Activated naive CD8-positive, alpha-beta T cell (primary cell): ENCODE results near the gene LBR.
A peak's percentile ranks its signal among the peaks of the same experiment; 100 is the strongest.

Experiments
- H3K27ac Mint-ChIP-seq: one replicate; pipeline ENCODE4 v1.8.0; 2021; ENCODE audit warnings: mixed read lengths
- H3K27me3 Mint-ChIP-seq: one replicate; pipeline ENCODE4 v1.8.0; 2021; ENCODE audit warnings: mixed read lengths
- H3K36me3 Mint-ChIP-seq: one replicate; pipeline ENCODE4 v1.8.0; 2021; ENCODE audit warnings: mixed read lengths
- H3K4me1 Mint-ChIP-seq: one replicate; pipeline ENCODE4 v1.8.0; 2021; ENCODE audit warnings: low read depth, mixed read lengths
- H3K4me3 Mint-ChIP-seq: one replicate; pipeline ENCODE4 v1.8.0; 2021; ENCODE audit warnings: mild to moderate bottlenecking, mixed read lengths
- H3K9me3 Mint-ChIP-seq: one replicate; pipeline ENCODE4 v1.8.0; 2021; ENCODE audit warnings: low read depth, mixed read lengths

Gene LBR

DNA sequence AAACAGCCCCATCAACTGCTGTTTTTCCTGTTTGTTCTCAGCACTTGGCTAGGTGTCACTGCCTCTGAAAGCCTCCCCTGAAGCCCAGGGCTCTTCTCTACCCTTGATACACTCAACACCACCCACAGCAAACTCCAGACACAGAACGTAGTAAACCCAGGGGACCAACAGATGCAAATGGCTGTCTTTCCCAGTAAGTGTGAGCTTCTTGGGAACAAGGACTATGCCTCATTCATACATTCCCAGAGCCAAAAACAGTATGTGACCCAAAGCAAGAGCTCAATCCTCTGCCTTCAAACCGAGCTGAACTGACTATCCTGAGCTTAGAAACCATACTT lies 4.4 kb downstream of the LBR start:
- Mint-ChIP-seq H3K4me3 (peak overlapping the region; percentile 11), H3K36me3 (peaks cover 2% of the 10 kb centered on the region), H3K4me1 (peaks cover 61% of the 10 kb centered on the region), H3K9me3 (no peaks in the 10 kb centered on the region), H3K27me3 (no peaks in the 10 kb centered on the region), H3K27ac (peak overlapping the region; percentile 51)

GRCh38 chr1:225422795-225423517 lies 4.9 kb downstream of the LBR start:
- Mint-ChIP-seq H3K36me3 (peaks cover 4% of the 10 kb centered on the region), H3K27ac (peak overlapping the region; percentile 65), H3K4me1 (peaks cover 64% of the 10 kb centered on the region), H3K9me3 (no peaks in the 10 kb centered on the region), H3K27me3 (no peaks in the 10 kb centered on the region), H3K4me3 (peak overlapping the region; percentile 46)

DNA sequence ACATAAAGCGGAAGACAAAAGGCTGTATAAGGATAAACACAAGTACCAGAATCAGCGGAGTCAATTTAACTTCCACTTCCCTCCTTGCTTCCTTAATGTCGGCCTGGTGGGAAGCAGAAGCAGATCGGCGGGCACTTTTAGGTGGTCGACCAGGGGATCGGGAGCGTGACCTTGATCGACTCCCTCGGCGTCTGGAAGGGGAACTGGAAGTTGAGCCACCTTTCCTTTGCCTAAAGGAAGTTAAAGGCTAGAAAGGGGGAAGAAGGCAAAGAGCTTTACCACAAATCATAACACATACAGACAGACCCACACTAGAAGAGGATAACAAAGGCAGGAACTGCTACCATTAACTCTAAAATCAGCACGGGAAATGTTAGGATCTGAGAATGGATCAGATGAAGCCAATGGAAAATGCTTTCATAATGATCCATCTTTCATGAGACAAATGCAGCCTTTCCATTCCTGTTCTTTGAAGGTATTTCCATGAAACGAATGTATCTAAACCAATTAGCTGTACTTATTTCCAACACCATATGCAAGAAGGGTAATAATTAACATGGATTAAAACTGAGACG lies 5.7 kb downstream of the LBR start:
- H3K36me3 Mint-ChIP-seq, result peaks cover 6% of the 10 kb centered on the region
- no peaks in the 10 kb centered on the region for H3K27me3 Mint-ChIP-seq
- no peaks in the 10 kb centered on the region for H3K9me3 Mint-ChIP-seq
- peaks cover 66% of the 10 kb centered on the region for H3K4me1 Mint-ChIP-seq
- H3K4me3 Mint-ChIP-seq, result peak overlapping the region; percentile 41
- H3K27ac Mint-ChIP-seq, result peak overlapping the region; percentile 72

DNA sequence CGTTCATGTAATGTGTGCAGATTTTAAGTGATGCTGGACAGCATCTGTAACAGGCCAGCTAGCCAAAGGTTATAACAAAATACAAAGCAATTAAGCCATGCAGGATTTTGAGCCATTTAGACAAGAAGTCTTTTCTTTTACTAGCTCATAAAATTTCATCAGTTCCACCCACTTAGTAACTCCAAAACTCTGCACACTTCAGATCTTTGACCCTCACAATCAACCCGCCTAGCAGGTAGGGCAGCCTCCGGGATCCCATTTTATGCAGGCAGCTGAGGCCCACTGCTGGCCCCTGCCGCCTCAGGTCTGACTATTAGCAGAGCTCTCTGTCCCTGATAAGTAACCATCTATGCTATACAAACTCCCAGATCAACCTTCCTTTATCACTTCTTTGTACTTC lies 9.2 kb downstream of the LBR start:
- peak overlapping the region; percentile 2 for H3K27ac Mint-ChIP-seq

GRCh38 chr1:225418059-225418458 lies 9.8 kb downstream of the LBR start:
- Mint-ChIP-seq H3K9me3 (no peaks in the 10 kb centered on the region), H3K27me3 (no peaks in the 10 kb centered on the region), H3K27ac (peak overlapping the region; percentile 66), H3K4me3 (no peak overlapping the region), H3K36me3 (peaks cover 11% of the 10 kb centered on the region), H3K4me1 (peaks cover 38% of the 10 kb centered on the region)

More for the DNA sequence above, 9.2 kb downstream of the LBR start:
- H3K9me3 Mint-ChIP-seq, result no peaks in the 10 kb centered on the region
- H3K27me3 Mint-ChIP-seq, result no peaks in the 10 kb centered on the region
- no peak overlapping the region for H3K4me3 Mint-ChIP-seq
- H3K36me3 Mint-ChIP-seq, result peaks cover 11% of the 10 kb centered on the region
- H3K4me1 Mint-ChIP-seq, result peaks cover 43% of the 10 kb centered on the region

DNA sequence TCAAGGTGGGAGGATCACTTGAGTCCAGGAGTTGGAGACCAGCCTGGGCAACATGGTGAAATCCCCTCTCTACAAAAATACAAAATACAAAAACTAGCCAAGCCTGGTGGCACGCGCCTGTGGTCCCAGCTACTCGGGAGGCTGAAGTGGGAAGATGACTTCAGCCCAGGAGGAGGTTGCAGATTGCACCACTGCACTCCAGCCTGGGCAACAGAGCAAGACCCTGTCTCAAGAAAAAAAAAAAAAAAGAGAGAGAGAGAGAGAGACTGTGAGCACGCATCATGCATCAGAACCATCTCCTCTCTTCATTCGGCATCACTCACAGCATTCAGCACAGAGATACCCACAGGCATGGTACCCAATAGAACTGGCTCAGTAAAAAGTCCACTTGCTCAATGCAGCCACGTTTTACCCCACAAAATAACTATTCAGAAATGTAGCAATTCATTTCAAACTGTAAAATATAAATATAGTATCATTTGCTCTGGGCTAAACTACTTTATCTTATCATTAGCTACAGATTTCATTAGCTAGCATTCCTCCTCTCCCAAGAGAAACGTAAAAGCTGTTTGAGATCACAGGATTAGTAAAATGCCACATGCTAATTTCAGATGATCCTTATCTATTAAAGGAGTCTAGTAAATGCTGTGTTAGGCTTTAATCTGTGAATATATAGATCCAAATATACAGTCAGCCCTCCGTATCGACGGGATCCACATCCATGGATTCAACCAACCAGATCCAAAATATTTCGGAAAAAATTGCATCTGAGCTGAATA lies 11.7 kb downstream of the LBR start:
- Mint-ChIP-seq H3K9me3 (no peaks in the 10 kb centered on the region), H3K4me1 (peaks cover 23% of the 10 kb centered on the region), H3K27me3 (no peaks in the 10 kb centered on the region), H3K4me3 (no peak overlapping the region), H3K36me3 (peaks cover 11% of the 10 kb centered on the region), H3K27ac (no peak overlapping the region)

- Mint-ChIP-seq H3K9me3 (no peaks in the 10 kb centered on the region), H3K36me3 (peaks cover 12% of the 10 kb centered on the region), H3K4me1 (peaks cover 22% of the 10 kb centered on the region), H3K27me3 (no peaks in the 10 kb centered on the region), H3K4me3 (no peak overlapping the region), H3K27ac (peak overlapping the region; percentile 43)
These were observed 12.5 kb downstream of the LBR start for GRCh38 chr1:225415307-225415706.

- H3K4me1 Mint-ChIP-seq, result peaks cover 21% of the 10 kb centered on the region
- H3K27ac Mint-ChIP-seq, result no peak overlapping the region
These were observed 14.0 kb downstream of the LBR start for GRCh38 chr1:225413708-225414375.

DNA sequence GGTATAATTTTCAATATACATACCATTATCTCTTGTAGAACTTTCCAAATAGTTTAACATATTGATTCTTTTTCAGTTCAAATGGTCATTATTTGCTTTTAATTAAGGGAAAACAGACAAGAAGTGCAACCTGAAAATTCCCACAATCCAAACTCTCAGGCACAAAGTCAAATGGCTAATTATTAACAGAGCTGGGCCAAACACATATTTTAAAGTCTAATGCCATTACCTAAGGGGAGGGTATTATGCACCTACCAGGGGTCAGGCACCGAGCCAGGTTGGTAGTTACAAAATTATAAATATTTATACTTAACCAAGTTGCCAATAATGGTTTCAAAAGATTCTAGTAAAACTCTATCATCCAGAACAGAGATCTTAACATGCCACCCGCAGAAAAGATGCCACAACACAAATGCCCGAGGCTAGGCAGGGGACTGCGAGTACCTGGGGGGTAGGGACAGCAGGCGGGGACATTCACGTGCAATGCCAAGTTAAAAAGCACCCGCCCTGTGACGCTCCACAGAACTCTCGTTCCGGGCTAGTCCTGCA lies 15.0 kb downstream of the LBR start:
- H3K36me3 Mint-ChIP-seq, result peaks cover 8% of the 10 kb centered on the region
- no peaks in the 10 kb centered on the region for H3K27me3 Mint-ChIP-seq
- H3K4me3 Mint-ChIP-seq, result no peak overlapping the region
- no peaks in the 10 kb centered on the region for H3K9me3 Mint-ChIP-seq
- no peak overlapping the region for H3K27ac Mint-ChIP-seq
- peaks cover 14% of the 10 kb centered on the region for H3K4me1 Mint-ChIP-seq

More at GRCh38 chr1:225413708-225414375, 14.0 kb downstream of the LBR start:
- Mint-ChIP-seq H3K27me3 (no peaks in the 10 kb centered on the region), H3K36me3 (peaks cover 11% of the 10 kb centered on the region), H3K9me3 (no peaks in the 10 kb centered on the region), H3K4me3 (no peak overlapping the region)

DNA sequence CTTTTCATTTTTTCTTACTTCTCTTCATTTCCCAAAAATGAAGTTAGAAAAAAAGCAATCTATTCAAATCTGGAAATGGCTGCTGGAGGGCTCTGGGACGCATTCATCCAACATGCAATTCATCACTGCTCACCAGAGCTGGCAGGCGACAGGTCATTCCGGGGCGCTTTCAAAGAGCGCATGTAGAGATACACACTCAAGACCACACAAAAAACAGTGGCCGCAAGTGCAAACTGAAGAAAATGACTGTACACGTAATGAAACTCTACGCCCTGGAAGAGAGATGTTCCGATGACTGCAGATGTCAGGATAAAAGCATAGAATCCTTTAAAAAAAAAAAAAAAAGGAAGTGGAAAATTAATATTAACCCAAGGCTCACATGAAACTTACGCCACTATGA lies 15.5 kb downstream of the LBR start:
- H3K36me3 Mint-ChIP-seq, result peaks cover 7% of the 10 kb centered on the region
- no peak overlapping the region for H3K4me3 Mint-ChIP-seq
- no peak overlapping the region for H3K27ac Mint-ChIP-seq
- H3K27me3 Mint-ChIP-seq, result no peaks in the 10 kb centered on the region
- H3K4me1 Mint-ChIP-seq, result peaks cover 12% of the 10 kb centered on the region
- H3K9me3 Mint-ChIP-seq, result no peaks in the 10 kb centered on the region

- Mint-ChIP-seq H3K9me3 (no peaks in the 10 kb centered on the region), H3K4me3 (no peak overlapping the region), H3K36me3 (peaks cover 12% of the 10 kb centered on the region), H3K27ac (peak overlapping the region; percentile 28), H3K4me1 (peaks cover 10% of the 10 kb centered on the region), H3K27me3 (no peaks in the 10 kb centered on the region)
These were observed 17.8 kb downstream of the LBR start for GRCh38 chr1:225410036-225410435.

DNA sequence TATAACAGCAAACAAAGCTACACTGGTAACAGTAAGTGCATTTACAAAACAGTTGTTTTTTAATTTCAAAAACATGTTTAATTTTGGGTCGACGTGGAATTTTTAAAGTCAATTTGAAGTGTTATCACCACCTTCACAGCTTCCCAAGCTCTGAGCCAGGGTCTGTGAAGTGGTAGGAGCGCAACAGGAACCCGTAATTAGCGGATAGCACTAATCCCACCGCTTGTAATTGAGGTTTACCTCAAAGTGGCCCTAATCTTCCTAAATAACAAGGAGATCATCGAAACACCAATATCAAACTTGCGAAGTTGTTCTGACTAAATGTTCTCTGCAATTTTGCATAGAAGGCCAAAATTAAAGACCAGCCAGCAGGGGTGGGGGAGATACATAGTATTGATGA lies 18.8 kb downstream of the LBR start:
- Mint-ChIP-seq H3K36me3 (peaks cover 11% of the 10 kb centered on the region), H3K4me1 (peaks cover 3% of the 10 kb centered on the region), H3K27ac (no peak overlapping the region), H3K9me3 (no peaks in the 10 kb centered on the region), H3K27me3 (no peaks in the 10 kb centered on the region), H3K4me3 (no peak overlapping the region)

DNA sequence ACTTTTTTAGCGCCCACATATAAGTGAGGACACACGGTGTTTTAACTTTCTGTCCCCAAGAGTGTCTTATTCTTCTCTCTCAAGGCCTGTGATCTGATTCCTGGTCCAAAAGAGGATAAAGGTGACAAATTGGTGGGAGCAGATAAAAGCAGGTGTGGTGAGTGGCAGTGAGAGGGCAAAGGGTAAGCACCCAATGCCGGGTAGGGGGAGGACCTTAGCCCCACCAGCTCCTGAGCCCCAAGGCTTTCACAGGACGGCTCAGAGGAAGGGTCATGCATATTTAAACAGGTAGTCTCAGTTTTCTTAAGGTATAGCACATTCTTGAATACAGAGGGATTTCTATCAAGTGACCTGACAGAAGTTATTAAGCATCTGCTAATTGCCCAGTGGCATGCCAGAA lies 19.6 kb downstream of the LBR start:
- no peaks in the 10 kb centered on the region for H3K27me3 Mint-ChIP-seq
- H3K9me3 Mint-ChIP-seq, result no peaks in the 10 kb centered on the region
- H3K4me1 Mint-ChIP-seq, result peaks cover 3% of the 10 kb centered on the region
- no peak overlapping the region for H3K4me3 Mint-ChIP-seq
- H3K27ac Mint-ChIP-seq, result peak overlapping the region; percentile 41
- peaks cover 11% of the 10 kb centered on the region for H3K36me3 Mint-ChIP-seq

- H3K9me3 Mint-ChIP-seq, result no peaks in the 10 kb centered on the region
- H3K4me1 Mint-ChIP-seq, result peaks cover 3% of the 10 kb centered on the region
- H3K27ac Mint-ChIP-seq, result no peak overlapping the region
- H3K36me3 Mint-ChIP-seq, result peaks cover 11% of the 10 kb centered on the region
- H3K27me3 Mint-ChIP-seq, result no peaks in the 10 kb centered on the region
- no peak overlapping the region for H3K4me3 Mint-ChIP-seq
These were observed 20.1 kb downstream of the LBR start for GRCh38 chr1:225407755-225408154.
